CD4-positive, alpha-beta T cell treated with Interleukin-1 beta for 1 hour (primary cell): ENCODE data around the gene CCDC15.
"Not testable (repeated sequence)": the region's sequence is repeated elsewhere in the genome, so short reads cannot be mapped to it uniquely, and the experiment has no call there.

ENCODE experiments used
- DNase-seq, 2 donors: peaks; one replicate each; pipeline ENCODE4 v3.0.0-alpha.2; 2020 to 2022

Gene CCDC15

DNA sequence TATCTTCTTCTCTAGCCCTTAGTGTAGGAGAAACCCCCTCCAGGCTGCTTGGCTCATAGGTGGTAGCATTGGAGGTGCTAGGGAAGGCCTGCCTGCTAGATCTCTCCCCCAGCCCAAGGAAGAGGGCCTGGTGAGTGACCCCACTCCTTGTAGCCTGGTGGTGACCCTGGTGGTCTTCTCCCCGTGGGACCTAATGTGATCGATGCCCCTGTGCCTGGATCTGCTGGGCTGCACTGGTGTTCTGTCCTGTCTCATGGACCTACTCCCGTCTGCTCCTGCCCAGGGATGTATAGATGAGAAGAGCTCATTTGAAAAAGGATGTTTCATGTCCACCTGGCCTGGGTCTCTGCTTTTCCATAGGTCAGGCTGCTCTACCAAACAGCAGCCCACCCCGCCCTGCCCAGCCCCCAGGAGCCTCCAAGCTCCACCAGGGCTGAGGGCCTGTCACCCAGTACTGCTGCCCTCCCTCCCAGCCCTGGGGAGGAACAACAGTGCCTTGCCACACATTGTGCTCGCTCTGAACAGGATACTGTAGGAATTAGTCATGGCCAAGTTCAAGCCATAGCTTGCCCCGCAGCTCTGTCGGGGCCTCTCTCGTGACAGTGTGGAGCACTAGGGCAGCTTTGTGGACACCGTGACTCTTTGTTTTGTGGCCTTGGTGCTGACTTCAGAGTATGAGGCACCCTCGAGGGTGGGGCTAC is 128.8 kb downstream of the CCDC15 start:
- no peak for DNase-seq

DNA sequence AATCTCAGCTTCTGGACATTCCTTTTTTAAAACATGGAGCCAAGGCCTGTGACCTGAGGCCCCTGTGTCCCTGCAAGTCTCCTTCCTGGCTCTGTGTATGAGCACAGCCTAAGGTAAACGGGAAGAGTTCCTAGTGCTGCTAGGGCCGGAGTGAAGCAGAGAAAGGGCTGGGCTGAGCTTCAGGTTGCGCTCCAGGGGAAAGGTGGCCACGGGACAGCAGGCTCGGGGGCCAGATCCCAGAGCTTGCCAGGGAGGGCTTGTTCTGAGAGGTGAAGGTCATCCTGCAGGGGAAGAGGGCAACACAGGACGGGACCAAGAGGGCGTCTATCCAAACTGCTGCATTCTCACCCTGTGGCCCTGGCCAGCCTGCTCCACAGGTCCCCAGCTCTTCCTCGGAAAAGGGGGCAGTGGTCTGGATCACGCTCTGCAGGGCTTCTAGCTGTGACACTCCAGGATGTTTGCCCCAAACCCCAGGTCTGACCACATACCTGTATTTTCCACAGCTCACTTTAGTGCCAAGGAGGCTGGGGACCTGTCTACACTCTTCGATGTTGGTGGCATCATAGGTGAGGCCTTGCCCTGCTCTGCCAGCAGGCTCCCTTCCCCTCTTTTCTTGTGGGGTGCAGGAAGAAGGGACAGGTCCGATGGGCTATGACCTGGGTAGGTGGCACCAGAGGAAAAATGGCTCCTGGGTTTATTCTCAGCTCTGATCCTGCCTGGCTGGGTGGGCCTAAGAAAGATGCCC is 129.5 kb downstream of the CCDC15 start:
- no peak for DNase-seq

DNA sequence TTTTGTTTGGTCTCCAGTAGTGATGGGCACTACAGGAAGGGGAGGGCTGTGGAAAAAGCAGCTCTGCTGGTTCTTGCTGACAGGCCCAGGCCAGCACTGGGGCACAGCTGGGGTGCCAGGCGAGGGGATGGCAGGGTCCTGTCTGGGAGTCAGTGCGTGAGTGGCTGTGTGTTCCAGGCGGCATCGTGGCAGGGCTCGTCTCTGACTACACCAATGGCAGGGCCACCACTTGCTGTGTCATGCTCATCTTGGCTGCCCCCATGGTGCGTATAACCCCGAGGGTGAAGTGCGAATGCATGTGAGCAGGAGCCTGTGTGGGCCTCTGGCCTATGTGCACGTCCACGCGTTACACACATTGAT is 130.0 kb downstream of the CCDC15 start:
- no peak for DNase-seq

GRCh38 chr11:125084761-125085231 is 130.8 kb downstream of the CCDC15 start:
- DNase-seq = no peak

- DNase-seq = no peak
Observed at GRCh38 chr11:125085301-125086081, 131.5 kb downstream of the CCDC15 start.

DNA sequence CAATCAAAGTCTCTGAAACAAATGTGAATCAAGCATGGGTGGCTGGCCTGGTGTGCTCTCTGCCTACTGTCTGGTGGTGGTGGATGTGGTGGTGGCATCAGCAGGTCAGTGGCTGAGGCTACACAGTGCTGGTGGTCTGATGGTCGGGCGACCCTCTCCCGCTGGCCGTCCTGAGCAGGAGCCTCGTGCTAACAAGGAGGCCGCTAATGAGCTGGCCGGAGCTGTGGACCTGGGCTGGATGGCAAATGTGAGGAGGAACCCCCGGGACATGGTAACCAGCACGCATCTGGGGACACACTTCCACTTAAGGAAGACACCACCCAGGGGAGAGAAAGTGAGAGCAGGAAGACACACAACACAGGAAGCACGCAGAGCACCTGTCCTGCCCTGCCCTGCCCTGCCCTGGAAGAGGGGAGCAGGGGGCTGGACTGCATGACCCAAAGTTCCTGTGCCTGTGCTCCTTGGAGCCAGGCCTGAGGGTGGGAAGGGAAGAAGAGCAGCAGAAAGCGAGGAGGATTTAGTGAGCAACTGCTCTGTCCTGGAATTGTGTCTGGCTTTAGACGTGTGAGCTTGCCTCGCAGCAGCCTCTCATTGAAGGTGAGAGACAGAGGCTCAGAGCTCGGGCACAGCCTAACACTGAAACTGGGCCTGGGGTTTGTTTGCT is 132.8 kb downstream of the CCDC15 start:
- DNase-seq = no peak

GRCh38 chr11:125088123-125088522 is 134.1 kb downstream of the CCDC15 start:
- no peak for DNase-seq

DNA sequence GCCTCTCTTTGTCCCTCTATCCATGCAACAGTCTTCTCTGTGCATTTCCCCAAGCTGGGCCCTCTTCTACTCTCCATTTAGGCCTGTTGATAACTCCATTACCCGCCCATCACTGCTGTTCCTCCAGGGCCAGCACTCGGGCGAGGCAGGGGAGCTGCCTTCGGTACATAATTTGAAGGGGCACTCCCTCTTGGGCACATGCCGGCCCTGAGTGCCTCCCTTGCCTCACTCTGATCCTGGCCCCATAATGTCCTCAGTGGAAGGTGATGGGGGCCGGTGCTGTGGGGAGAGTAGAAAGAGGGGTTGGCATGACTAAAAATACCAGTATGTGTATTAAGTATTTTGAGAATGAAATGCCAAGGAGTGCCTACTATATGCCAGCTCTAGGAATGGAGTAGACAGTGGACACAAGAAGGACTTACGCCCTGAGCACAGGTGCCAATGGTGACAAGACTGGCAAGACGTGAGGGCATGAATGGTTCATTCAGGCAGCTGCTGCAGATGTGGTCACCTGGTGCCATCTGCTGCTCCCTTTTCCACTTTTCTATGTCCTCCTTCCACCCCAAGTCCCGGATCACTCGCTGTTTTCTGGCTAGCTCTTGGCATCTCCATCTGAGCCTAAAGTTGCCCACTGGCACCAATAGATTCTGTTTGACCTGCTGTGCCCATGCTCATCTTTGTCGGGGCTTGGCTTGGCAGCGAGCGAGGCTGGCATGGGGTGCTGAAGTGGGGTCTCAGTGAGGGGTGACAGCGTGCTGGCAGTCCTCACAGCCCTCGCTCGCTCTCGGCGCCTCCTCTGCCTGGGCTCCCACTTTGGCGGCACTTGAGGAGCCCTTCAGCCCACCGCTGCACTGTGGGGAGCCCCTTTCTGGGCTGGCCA is 134.8 kb downstream of the CCDC15 start:
- no peak for DNase-seq

GRCh38 chr11:125089481-125089880 is 135.5 kb downstream of the CCDC15 start:
- DNase-seq = not testable (repeated sequence)

GRCh38 chr11:125090151-125090550 is 136.1 kb downstream of the CCDC15 start:
- not testable (repeated sequence) for DNase-seq

- DNase-seq = no peak
Observed at GRCh38 chr11:125090816-125091215, 136.8 kb downstream of the CCDC15 start.
